Measurements from ENCODE around the gene NKD2.

The NKD2 gene

GRCh38 chr5:1007681-1008450 is 736 bp upstream of the NKD2 start:
- Mint-ChIP-seq H3K36me3 (ENCODE audit: low read depth) (no peaks in the 10 kb centered on the region), H3K27me3 (ENCODE audit: low read depth, poor library complexity) (peaks cover 71% of the 10 kb centered on the region), H3K27ac (no peak overlapping the region), H3K4me3 (peak overlapping the region; percentile 80), H3K9me3 (no peaks in the 10 kb centered on the region), H3K4me1 (peaks cover 27% of the 10 kb centered on the region)
- TF ChIP-seq CTCF (IDR thresholded peaks at IDR 0.05), result no peak
- no peak for DNase-seq

GRCh38 chr5:1009359-1010180 is 968 bp downstream of the NKD2 start:
- Mint-ChIP-seq H3K9me3 (no peaks in the 10 kb centered on the region), H3K36me3 (ENCODE audit: low read depth) (no peaks in the 10 kb centered on the region), H3K27ac (no peak overlapping the region), H3K4me3 (peak overlapping the region; percentile 73), H3K4me1 (peaks cover 27% of the 10 kb centered on the region), H3K27me3 (ENCODE audit: low read depth, poor library complexity) (peaks cover 57% of the 10 kb centered on the region)
- no peak for TF ChIP-seq CTCF (IDR thresholded peaks at IDR 0.05)
- DNase-seq, result peak; percentile 42

GRCh38 chr5:1010181-1010510 is 1.5 kb downstream of the NKD2 start:
- no peaks in the 10 kb centered on the region for H3K9me3 Mint-ChIP-seq
- no peaks in the 10 kb centered on the region for H3K36me3 Mint-ChIP-seq (ENCODE audit: low read depth)
- no peak for DNase-seq
- peaks cover 56% of the 10 kb centered on the region for H3K27me3 Mint-ChIP-seq (ENCODE audit: low read depth, poor library complexity)
- no peak overlapping the region for H3K27ac Mint-ChIP-seq
- no peak for TF ChIP-seq CTCF (IDR thresholded peaks at IDR 0.05)
- peak overlapping the region; percentile 73 for H3K4me3 Mint-ChIP-seq
- peaks cover 27% of the 10 kb centered on the region for H3K4me1 Mint-ChIP-seq

GRCh38 chr5:1010641-1011046 is 2.0 kb downstream of the NKD2 start:
- DNase-seq, result no peak
- H3K27me3 Mint-ChIP-seq (ENCODE audit: low read depth, poor library complexity), result peaks cover 52% of the 10 kb centered on the region
- H3K4me3 Mint-ChIP-seq, result peak overlapping the region; percentile 73
- TF ChIP-seq CTCF (IDR thresholded peaks at IDR 0.05), result no peak
- H3K4me1 Mint-ChIP-seq, result peaks cover 31% of the 10 kb centered on the region
- H3K27ac Mint-ChIP-seq, result no peak overlapping the region
- no peaks in the 10 kb centered on the region for H3K9me3 Mint-ChIP-seq
- no peaks in the 10 kb centered on the region for H3K36me3 Mint-ChIP-seq (ENCODE audit: low read depth)

- H3K9me3 Mint-ChIP-seq, result no peaks in the 10 kb centered on the region
- H3K27me3 Mint-ChIP-seq (ENCODE audit: low read depth, poor library complexity), result peaks cover 46% of the 10 kb centered on the region
- peak; percentile 56 for DNase-seq
These were observed 2.6 kb downstream of the NKD2 start for GRCh38 chr5:1011226-1011631.

More at GRCh38 chr5:1011226-1011631, 2.6 kb downstream of the NKD2 start:
- peak overlapping the region; percentile 66 for H3K4me3 Mint-ChIP-seq
- H3K4me1 Mint-ChIP-seq, result peaks cover 37% of the 10 kb centered on the region
- peak; percentile 33 for TF ChIP-seq CTCF (IDR thresholded peaks at IDR 0.05)
- H3K27ac Mint-ChIP-seq, result no peak overlapping the region
- H3K36me3 Mint-ChIP-seq (ENCODE audit: low read depth), result no peaks in the 10 kb centered on the region
